Nephron (organoid): ENCODE data around the gene AMOTL1.

ENCODE experiments used
- H3K27ac Mint-ChIP-seq, 3 experiments: 2 replicates each; pipeline ENCODE4 v1.8.0; 2020; ENCODE audit warnings: mixed read lengths in 3 of 3, mild to moderate bottlenecking in 2 of 3, moderate library complexity in 1 of 3
- H3K27me3 Mint-ChIP-seq: 2 replicates; pipeline ENCODE4 v1.8.0; 2021; ENCODE audit warnings: low read depth, mild to moderate bottlenecking, moderate library complexity, mixed read lengths
- H3K36me3 Mint-ChIP-seq: 2 replicates; pipeline ENCODE4 v1.8.0; 2020; ENCODE audit warnings: low read depth, mixed read lengths
- H3K4me1 Mint-ChIP-seq: 2 replicates; pipeline ENCODE4 v1.8.0; 2020; ENCODE audit warnings: mixed read lengths
- H3K4me3 Mint-ChIP-seq, 3 experiments: 2 replicates each; pipeline ENCODE4 v1.8.0; 2020; ENCODE audit warnings: mild to moderate bottlenecking in 3 of 3, mixed read lengths in 3 of 3, moderate library complexity in 2 of 3
- H3K9me3 Mint-ChIP-seq: 2 replicates; pipeline ENCODE4 v1.8.0; 2020; ENCODE audit warnings: mixed read lengths
- TF ChIP-seq, protein P1 (sequence below), 3 experiments: fragments of 200-600 bp; sonication (generic); IDR thresholded peaks; one replicate each; pipeline ENCODE4 v1.5.0; 2021; ENCODE audit warnings: antibody characterized with exemption in 3 of 3; ENCODE audit not compliant: unreplicated experiment in 3 of 3

The AMOTL1 gene

DNA sequence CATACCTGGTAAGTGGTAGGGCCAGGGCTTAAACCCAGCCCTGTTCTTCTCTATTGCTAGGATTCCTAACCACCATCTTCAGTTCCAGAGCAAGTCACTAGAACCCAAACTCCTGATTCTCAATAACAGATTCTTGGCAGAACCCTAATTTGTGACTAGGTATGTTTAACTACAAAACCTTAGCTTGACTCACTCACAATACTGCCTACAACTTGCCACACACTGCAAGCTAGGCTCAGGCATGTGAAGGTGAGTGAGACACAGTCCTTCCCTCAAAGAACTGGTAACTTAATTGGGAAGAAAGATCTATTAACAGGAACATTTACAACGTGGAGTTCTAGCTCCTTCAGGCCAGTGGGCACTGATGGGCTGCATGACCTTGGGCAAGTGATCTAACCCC lies 14.5 kb upstream of the AMOTL1 start:
- H3K27ac Mint-ChIP-seq, result no peak overlapping the region
- no peaks in the 10 kb centered on the region for H3K27me3 Mint-ChIP-seq
- no peak overlapping the region for H3K4me3 Mint-ChIP-seq
- H3K9me3 Mint-ChIP-seq, result no peaks in the 10 kb centered on the region
- H3K36me3 Mint-ChIP-seq, result no peaks in the 10 kb centered on the region
- TF ChIP-seq, protein P1, sequence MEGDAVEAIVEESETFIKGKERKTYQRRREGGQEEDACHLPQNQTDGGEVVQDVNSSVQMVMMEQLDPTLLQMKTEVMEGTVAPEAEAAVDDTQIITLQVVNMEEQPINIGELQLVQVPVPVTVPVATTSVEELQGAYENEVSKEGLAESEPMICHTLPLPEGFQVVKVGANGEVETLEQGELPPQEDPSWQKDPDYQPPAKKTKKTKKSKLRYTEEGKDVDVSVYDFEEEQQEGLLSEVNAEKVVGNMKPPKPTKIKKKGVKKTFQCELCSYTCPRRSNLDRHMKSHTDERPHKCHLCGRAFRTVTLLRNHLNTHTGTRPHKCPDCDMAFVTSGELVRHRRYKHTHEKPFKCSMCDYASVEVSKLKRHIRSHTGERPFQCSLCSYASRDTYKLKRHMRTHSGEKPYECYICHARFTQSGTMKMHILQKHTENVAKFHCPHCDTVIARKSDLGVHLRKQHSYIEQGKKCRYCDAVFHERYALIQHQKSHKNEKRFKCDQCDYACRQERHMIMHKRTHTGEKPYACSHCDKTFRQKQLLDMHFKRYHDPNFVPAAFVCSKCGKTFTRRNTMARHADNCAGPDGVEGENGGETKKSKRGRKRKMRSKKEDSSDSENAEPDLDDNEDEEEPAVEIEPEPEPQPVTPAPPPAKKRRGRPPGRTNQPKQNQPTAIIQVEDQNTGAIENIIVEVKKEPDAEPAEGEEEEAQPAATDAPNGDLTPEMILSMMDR (IDR thresholded peaks at IDR 0.05; ENCODE audit: unreplicated experiment in 3 of 3), result no peak
- peaks cover 32% of the 10 kb centered on the region for H3K4me1 Mint-ChIP-seq

DNA sequence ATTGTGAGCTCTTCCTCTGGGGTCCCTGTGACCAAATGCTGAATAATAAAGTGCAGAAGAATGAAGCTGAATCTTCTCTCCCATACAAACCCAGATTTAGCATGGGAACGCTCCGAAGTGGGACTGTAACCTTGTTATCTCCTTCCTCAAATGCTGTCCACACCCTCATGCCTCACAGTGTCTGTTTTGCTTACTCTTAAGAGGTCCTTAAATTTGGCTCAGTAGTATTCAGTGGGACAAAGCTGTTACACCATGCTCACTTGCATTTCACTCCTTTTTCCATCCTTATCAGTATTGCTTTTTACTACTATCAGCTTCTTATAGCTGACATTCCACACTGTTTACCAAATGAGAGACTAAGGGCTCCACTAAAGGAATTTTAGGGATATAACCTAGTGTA lies 13.8 kb upstream of the AMOTL1 start:
- TF ChIP-seq, protein P1 (IDR thresholded peaks at IDR 0.05; ENCODE audit: unreplicated experiment in 3 of 3), result no peak
- H3K4me3 Mint-ChIP-seq, result no peak overlapping the region
- H3K9me3 Mint-ChIP-seq, result no peaks in the 10 kb centered on the region
- no peaks in the 10 kb centered on the region for H3K27me3 Mint-ChIP-seq
- no peaks in the 10 kb centered on the region for H3K36me3 Mint-ChIP-seq
- peaks cover 36% of the 10 kb centered on the region for H3K4me1 Mint-ChIP-seq
- no peak overlapping the region for H3K27ac Mint-ChIP-seq

DNA sequence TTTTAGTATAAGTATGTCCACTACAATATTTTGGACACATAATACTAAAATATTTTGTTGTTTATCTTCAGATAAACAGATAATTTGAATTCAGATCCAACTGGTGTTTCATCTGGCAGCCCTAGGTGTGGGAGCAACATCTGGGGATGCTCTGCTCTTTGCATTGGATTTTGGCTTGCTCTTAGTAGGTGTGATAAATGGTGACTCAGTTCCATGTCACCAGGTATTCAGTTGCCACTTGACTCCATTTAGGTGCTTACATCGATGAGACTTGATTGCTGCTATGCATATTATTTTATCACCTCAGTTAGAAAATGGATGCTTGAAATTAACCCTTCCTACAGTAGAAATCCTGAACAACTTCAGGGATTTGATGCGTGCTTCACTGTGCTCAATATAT lies 13.3 kb upstream of the AMOTL1 start:
- no peaks in the 10 kb centered on the region for H3K27me3 Mint-ChIP-seq
- H3K9me3 Mint-ChIP-seq, result no peaks in the 10 kb centered on the region
- TF ChIP-seq, protein P1 (IDR thresholded peaks at IDR 0.05; ENCODE audit: unreplicated experiment in 3 of 3), result no peak
- no peak overlapping the region for H3K27ac Mint-ChIP-seq
- H3K4me3 Mint-ChIP-seq, result no peak overlapping the region
- H3K4me1 Mint-ChIP-seq, result peaks cover 36% of the 10 kb centered on the region
- no peaks in the 10 kb centered on the region for H3K36me3 Mint-ChIP-seq

DNA sequence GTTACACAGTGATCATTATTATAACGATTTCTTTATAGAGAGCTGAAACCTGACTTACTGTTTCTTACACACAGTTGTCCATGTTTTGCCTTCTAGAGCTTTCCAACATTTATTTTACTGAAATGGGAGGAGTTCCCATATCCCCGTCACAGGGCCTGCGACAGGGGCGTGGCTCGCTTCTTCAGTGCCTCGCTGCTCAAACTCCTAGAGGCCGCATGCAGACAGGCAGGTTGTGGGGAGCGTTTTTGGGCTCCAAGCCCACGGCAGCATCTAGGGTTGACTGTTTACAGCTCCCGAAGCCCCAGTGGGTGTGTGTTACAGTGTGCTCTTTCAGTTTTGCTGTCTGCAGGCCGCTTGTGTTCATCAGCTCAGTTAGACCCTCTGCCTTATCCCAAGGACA lies 12.7 kb upstream of the AMOTL1 start:
- H3K27me3 Mint-ChIP-seq, result no peaks in the 10 kb centered on the region
- TF ChIP-seq, protein P1 (IDR thresholded peaks at IDR 0.05; ENCODE audit: unreplicated experiment in 3 of 3), result no peak
- H3K9me3 Mint-ChIP-seq, result no peaks in the 10 kb centered on the region
- H3K4me3 Mint-ChIP-seq, result no peak overlapping the region
- no peaks in the 10 kb centered on the region for H3K36me3 Mint-ChIP-seq
- no peak overlapping the region for H3K27ac Mint-ChIP-seq
- H3K4me1 Mint-ChIP-seq, result peaks cover 36% of the 10 kb centered on the region

DNA sequence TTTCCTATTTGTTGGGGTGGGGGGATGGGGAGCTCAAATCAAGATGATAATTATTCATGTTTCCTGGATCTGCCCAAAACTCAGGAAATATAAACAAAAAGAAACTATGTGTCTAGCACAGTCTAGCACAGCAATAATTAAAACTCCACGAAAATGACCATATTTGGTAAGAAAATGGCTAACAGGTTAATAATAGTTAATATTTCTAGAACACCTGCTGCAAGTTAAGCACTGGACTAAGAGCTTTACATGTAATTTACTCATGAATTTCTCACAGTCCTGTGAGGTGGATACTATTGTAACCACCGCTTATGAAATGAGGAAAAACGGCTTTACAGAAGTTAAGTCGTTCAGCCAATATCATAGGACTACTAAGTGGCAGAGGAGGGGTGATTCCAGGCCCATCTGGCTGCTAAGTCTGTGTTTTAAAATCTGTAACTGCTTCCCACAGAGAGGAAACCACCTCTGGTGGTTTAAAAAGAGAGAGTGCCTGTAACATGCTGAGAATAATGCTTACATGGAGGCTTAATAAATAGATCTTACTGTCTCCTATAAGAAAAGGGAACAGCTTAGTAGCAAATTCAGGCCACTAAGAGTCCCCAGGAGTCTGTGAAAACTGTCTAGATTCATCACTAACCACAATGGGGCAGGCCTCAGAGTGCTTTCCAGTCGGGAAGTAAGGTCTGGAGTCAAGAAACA lies 11.0 kb upstream of the AMOTL1 start:
- TF ChIP-seq, protein P1 (IDR thresholded peaks at IDR 0.05; ENCODE audit: unreplicated experiment in 3 of 3), result no peak
- Mint-ChIP-seq H3K4me1 (peaks cover 25% of the 10 kb centered on the region), H3K4me3 (no peak overlapping the region), H3K9me3 (no peaks in the 10 kb centered on the region), H3K36me3 (no peaks in the 10 kb centered on the region), H3K27me3 (no peaks in the 10 kb centered on the region), H3K27ac (peak overlapping the region in 2 of 3 experiments; percentile 45 to 59)

DNA sequence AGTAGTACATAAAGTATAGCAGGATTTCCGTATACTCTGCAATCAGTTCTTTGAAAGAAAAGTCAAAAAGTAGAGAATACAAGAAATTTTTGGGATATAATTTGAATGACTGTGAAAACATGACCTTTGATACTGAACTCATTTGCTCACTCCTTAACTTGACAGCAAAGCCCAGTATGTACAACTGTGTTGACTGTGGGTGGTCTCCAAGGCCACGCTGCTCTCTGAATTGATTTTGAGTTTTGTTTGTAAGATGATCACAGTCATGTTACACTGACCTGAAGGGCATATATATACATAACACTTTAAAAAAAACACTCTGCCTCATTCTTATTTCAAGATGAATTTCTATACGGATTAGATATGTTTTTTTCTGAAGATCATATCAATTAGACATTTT lies 9.5 kb upstream of the AMOTL1 start:
- peaks cover 15% of the 10 kb centered on the region for H3K4me1 Mint-ChIP-seq
- no peak overlapping the region for H3K4me3 Mint-ChIP-seq
- H3K27me3 Mint-ChIP-seq, result no peaks in the 10 kb centered on the region
- H3K9me3 Mint-ChIP-seq, result no peaks in the 10 kb centered on the region
- TF ChIP-seq, protein P1 (IDR thresholded peaks at IDR 0.05; ENCODE audit: unreplicated experiment in 3 of 3), result no peak
- no peak overlapping the region for H3K27ac Mint-ChIP-seq
- no peaks in the 10 kb centered on the region for H3K36me3 Mint-ChIP-seq
